Measurements from ENCODE around the gene PHF3.
"Not testable (repeated sequence)": the region's sequence is repeated elsewhere in the genome, so short reads cannot be mapped to it uniquely, and the experiment has no call there.

PHF3 gene

GRCh38 chr6:63689421-63689820 lies 53.8 kb downstream of the PHF3 start:
- DNase-seq (ENCODE audit: low read depth, low spot score) = no peak
- H3K27ac ChIP-seq = no peak overlapping the region

DNA sequence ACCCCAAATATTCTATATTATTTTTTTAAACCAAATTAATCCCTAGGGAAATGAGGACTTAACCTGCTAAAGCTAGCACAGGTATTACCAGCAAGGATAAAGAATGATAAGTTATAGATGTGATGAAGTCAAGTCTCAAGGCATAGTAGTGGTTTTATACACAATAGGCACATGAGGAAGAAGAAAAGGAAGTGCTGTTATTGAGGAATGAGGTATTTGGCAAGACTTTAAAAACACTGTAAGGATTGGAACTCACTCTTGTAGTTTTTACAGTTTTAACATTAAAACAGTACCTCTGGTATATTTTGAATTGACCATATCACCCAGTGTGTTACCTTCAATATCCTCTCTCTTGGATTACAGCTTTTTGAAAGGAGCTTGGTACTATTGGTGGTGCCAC lies 54.6 kb downstream of the PHF3 start:
- DNase-seq (ENCODE audit: low read depth, low spot score) = no peak
- H3K27ac ChIP-seq = no peak overlapping the region

- no peak for DNase-seq (ENCODE audit: low read depth, low spot score)
- no peak overlapping the region for H3K27ac ChIP-seq
Observed at GRCh38 chr6:63705707-63706106, 70.1 kb downstream of the PHF3 start.

DNA sequence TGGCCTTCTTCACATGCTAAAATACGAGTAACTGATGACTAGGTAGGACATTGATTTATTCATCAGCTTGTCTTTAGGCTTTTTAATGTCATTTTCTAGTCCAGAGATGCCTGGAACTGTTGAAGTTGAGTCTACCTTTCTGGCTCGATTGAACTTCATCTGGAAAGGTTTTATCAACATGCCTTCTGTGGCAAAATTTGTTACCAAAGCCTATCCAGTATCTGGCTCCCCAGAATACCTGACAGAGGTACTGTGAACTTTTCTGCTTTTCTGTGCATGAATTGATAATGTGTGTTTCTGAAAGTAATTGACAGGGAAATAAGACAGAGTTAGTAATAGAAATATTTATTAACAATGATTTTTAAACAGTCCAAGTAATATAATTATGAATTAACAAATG lies 71.0 kb downstream of the PHF3 start:
- H3K27ac ChIP-seq = no peak overlapping the region
- DNase-seq (ENCODE audit: low read depth, low spot score) = no peak

GRCh38 chr6:63708631-63709030 lies 73.0 kb downstream of the PHF3 start:
- DNase-seq (ENCODE audit: low read depth, low spot score) = no peak
- H3K27ac ChIP-seq = no peak overlapping the region

- no peak overlapping the region for H3K27ac ChIP-seq
- DNase-seq (ENCODE audit: low read depth, low spot score) = no peak
Observed at GRCh38 chr6:63709148-63709547, 73.5 kb downstream of the PHF3 start.

DNA sequence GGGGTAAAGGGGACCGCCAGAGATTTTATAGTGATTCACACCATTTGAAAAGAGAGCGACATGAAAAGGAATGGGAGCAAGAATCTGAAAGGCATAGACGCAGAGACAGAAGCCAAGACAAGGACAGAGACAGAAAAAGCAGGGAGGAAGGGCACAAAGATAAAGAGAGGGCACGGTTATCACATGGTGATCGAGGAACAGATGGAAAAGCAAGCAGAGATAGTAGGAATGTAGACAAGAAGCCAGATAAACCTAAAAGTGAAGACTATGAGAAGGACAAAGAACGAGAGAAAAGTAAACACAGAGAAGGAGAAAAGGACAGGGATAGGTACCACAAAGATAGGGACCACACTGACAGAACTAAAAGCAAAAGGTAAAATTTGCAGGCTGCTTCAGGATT lies 77.7 kb downstream of the PHF3 start:
- H3K27ac ChIP-seq = no peak overlapping the region
- no peak for DNase-seq (ENCODE audit: low read depth, low spot score)

DNA sequence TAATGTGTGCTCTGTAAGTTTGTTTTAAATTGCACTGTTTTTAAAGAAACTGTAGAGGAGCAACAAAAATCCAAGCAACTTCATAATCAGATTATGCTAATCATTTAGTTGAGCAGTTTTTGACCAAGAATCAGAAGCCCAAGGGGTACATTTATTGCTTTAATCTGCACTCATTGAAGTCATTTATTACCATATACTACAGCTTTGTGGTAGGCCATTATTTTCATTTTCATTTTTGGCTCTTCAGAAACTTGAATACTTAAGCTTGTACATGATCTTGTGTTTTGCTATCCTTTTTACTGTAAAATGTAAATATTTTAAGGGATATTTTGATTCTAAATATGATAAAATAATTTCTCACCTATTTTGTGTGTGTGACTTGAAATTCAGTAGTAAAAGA lies 78.5 kb downstream of the PHF3 start:
- DNase-seq (ENCODE audit: low read depth, low spot score) = no peak
- no peak overlapping the region for H3K27ac ChIP-seq

DNA sequence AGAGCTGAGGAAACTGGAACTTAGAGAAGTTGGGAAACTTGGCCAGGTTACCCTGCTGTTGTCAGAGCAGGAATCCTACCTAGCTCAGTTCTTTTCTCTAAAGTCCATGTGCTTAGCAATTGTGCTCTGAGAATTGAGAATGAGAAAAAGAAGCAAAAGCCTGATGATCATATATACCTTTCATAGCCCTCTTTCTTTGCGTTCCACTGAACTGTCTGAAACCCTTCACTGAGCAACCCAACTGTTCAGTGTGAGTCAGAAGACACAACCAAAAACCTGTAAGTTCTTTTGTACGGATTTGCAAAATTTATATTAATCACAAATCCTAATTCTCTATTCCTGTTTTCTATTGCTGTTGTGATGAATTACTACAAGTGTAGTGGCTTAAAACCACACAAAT lies 80.6 kb downstream of the PHF3 start:
- no peak overlapping the region for H3K27ac ChIP-seq
- DNase-seq (ENCODE audit: low read depth, low spot score) = no peak

GRCh38 chr6:63721181-63721580 lies 85.6 kb downstream of the PHF3 start:
- no peak overlapping the region for H3K27ac ChIP-seq
- no peak for DNase-seq (ENCODE audit: low read depth, low spot score)

- no peak overlapping the region for H3K27ac ChIP-seq
- DNase-seq (ENCODE audit: low read depth, low spot score) = no peak
Observed at GRCh38 chr6:63724721-63725120, 89.1 kb downstream of the PHF3 start.

DNA sequence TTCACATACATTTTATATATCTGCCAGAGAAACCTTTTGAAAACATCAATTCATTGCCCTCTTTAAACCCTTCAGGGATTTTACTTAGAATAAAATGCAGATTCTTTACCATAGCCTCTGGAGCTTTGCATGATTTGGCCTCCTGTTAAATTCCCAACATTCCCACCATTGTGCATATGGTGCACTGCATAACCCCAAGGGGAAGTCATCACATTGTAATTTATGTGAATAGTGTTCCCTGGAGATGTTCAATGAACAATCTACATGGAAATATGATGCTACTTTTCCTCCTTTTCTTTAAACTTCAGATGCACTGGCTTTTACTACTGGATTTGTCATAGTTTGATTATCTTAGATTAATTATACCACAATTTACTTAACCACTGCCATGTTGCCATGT lies 94.7 kb downstream of the PHF3 start:
- no peak for DNase-seq (ENCODE audit: low read depth, low spot score)
- H3K27ac ChIP-seq = no peak overlapping the region

DNA sequence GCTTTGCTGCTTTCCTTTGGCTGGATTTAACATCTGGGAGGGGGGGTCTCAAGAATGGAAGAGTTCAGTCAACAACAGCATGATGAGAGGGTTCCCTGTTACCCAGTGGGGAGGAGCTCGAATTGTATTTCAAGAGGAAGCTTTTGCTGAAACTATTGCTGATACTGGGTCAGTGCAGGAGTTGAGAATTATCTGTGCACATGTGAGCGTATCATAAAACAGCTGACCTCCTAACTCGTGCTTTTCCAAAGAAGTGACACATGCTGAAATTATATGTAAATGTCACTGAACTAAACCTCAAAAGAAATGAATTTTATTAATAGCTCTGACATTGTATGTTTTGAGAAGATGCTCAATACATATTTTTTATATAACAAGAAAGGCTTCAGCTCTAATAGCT lies 96.3 kb downstream of the PHF3 start:
- DNase-seq (ENCODE audit: low read depth, low spot score) = no peak
- no peak overlapping the region for H3K27ac ChIP-seq

GRCh38 chr6:63732336-63732735 lies 96.7 kb downstream of the PHF3 start:
- DNase-seq (ENCODE audit: low read depth, low spot score) = no peak

GRCh38 chr6:63734923-63735322 lies 99.3 kb downstream of the PHF3 start:
- no peak overlapping the region for H3K27ac ChIP-seq
- peak; percentile 20 for DNase-seq (ENCODE audit: low read depth, low spot score)

More at GRCh38 chr6:63732336-63732735, 96.7 kb downstream of the PHF3 start:
- H3K27ac ChIP-seq = peak overlapping the region; percentile 22

DNA sequence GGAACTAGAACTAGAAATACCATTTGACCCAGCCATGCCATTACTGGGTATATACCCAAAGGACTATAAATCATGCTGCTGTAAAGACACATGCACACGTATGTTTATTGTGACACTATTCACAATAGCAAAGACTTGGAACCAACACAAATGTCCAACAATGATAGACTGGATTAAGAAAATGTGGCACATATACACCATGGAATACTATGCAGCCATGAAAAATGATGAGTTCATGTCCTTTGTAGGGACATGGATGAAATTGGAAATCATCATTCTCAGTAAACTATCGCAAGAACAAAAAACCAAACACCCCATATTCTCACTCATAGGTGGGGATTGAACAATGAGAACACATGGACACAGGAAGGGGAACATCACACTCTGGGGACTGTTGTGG lies 102.6 kb downstream of the PHF3 start:
- H3K27ac ChIP-seq; DNase-seq (ENCODE audit: low read depth, low spot score): not testable (repeated sequence)

- H3K27ac ChIP-seq = no peak overlapping the region
Observed at GRCh38 chr6:63739094-63739687, 103.6 kb downstream of the PHF3 start.

DNA sequence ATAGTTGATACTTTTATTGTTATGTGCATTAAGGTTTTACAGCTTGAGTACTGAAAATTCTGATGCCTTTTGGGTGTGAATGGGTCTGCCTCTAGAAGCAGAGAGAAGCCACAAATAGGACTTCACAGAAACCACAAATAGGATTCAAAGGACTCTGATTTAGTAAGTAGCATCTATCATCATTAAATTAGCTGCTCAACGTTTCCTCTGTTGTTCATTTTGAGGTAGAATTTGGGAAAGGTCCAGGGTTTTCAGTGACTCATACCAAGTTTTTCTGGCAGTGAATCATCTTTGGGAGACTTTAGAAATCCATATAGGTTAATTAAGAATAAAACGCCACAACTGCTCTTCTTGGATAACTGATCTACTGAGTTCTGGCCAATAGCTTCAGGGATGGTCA lies 105.1 kb downstream of the PHF3 start:
- no peak overlapping the region for H3K27ac ChIP-seq
- DNase-seq (ENCODE audit: low read depth, low spot score) = peak; percentile 22

More at GRCh38 chr6:63739094-63739687, 103.6 kb downstream of the PHF3 start:
- no peak for DNase-seq (ENCODE audit: low read depth, low spot score)

GRCh38 chr6:63742060-63742459 lies 106.5 kb downstream of the PHF3 start:
- DNase-seq (ENCODE audit: low read depth, low spot score) = no peak
- no peak overlapping the region for H3K27ac ChIP-seq

DNA sequence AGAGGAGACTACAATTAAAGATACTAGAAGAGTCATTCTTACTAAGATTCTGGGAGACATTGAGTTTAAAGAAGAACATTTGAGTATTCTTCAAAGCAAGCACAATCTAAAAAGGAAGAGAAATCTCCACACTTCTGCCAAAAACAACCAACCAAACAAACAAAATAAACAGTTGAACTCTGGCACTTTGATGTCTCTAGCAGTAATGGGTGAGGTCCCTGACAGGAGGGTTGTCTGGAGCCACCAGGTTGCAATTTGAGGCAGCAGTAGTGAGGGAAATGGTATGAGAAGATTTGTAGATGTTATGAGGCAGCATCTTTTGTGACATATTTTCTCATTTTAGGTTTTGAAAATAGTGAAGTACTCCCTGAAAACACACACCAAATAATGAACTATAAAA lies 108.1 kb downstream of the PHF3 start:
- no peak for DNase-seq (ENCODE audit: low read depth, low spot score)
- no peak overlapping the region for H3K27ac ChIP-seq

GRCh38 chr6:63744810-63745209 lies 109.2 kb downstream of the PHF3 start:
- H3K27ac ChIP-seq = no peak overlapping the region
- no peak for DNase-seq (ENCODE audit: low read depth, low spot score)

DNA sequence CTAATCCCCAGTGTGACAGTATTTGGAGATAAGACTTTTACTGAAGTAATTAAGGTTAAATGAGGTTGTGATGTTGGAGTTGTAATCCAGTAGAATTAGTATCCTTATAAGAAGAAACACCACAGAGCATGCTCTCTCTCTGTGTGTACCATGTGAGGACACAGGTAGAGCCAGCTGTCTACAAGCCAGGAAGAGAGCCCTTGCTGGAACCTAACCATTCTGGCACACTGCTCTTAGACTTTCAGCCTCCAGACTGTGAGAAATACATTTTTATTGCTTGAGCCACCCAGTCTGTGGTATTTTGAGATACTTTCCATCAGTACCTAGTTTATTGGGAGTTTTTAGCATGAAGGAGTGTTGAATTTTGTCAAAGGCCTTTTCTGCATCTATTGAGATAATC lies 110.2 kb downstream of the PHF3 start:
- H3K27ac ChIP-seq = no peak overlapping the region
- no peak for DNase-seq (ENCODE audit: low read depth, low spot score)

DNA sequence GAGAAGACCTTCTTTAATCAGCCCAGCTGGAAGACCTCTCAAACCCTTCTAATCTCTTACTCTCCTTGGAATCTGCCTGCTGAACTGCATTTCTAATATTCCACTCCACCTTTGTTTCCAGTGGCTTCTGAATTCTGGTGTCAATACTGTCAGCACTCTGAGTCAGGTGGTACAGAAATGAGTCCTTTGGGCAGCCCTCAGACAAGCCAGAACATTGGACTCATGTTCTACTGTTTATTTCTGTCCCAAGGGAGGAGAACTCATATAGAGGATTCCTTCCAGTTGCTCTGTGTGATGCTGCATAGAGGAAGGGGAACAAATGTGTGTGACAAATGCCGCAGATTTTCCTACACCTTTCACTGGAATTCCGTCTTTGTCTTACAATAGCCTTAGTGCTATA lies 114.8 kb downstream of the PHF3 start:
- no peak for DNase-seq (ENCODE audit: low read depth, low spot score)
- no peak overlapping the region for H3K27ac ChIP-seq

Measured in epithelial cell of prostate (primary cell).